NT2/D1 (cell line): Measurements from ENCODE around the gene SLC1A1.

Source experiments
- SUZ12 ChIP-seq: IDR thresholded peaks from 2 replicates; pipeline ENCODE4 v1.6.1; 2011; ENCODE audit not compliant: insufficient read length, insufficient read depth; ENCODE audit errors: extremely low read depth
- ZNF274 ChIP-seq: IDR thresholded peaks from 2 replicates; pipeline ENCODE4 v1.6.1; 2011; ENCODE audit warnings: mild to moderate bottlenecking, low read depth, low read length

DNA sequence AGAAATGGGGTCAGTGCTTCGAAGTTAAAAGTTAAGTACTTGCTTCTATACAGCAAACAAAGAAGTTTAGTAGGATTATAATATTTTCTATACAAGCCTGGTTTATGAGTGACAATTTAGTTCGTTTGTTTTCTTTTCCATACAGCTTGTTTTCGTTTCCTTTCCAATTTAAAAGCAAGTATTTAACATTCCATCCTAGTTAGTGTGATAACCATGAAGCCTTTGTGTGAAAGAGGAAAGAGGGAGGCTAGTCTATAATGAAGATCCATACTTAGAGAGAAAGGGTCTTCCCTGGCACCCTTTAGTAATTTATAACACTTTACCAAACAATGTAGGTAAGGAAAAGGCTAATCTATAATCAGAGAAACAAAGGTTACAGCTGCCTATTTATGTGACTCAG is 51.0 kb downstream of the SLC1A1 start:
- TF ChIP-seq SUZ12 (no peak), ZNF274 (no peak)
